ENCODE data around the gene NELL1.

NELL1 gene

DNA sequence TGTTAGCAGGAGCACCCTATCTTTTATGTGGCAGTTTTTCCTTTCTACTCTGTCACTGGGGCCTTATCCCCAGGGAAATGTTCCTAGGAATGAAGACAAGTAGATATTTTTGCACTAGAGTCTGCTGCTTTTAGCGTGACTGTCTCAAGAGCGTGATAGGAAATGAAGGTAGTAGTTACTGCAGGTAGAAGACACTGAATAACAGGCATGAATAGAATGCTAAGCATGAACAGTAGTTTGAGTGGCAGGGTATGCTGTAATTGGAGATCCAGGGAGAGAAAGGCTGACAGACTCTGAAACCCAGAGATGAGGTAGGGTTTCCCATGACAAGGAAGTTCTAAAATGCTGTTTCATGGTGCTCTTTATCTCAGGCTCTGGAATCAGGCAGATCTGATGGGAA lies 475.1 kb downstream of the NELL1 start:
- H3K36me3 ChIP-seq (ENCODE audit: control insufficient read depth, low read length): no peaks in the 10 kb centered on the region
- no peak overlapping the region for H3K4me3 ChIP-seq (ENCODE audit: low read length)
- TF ChIP-seq, protein P1, sequence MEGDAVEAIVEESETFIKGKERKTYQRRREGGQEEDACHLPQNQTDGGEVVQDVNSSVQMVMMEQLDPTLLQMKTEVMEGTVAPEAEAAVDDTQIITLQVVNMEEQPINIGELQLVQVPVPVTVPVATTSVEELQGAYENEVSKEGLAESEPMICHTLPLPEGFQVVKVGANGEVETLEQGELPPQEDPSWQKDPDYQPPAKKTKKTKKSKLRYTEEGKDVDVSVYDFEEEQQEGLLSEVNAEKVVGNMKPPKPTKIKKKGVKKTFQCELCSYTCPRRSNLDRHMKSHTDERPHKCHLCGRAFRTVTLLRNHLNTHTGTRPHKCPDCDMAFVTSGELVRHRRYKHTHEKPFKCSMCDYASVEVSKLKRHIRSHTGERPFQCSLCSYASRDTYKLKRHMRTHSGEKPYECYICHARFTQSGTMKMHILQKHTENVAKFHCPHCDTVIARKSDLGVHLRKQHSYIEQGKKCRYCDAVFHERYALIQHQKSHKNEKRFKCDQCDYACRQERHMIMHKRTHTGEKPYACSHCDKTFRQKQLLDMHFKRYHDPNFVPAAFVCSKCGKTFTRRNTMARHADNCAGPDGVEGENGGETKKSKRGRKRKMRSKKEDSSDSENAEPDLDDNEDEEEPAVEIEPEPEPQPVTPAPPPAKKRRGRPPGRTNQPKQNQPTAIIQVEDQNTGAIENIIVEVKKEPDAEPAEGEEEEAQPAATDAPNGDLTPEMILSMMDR (IDR thresholded peaks at IDR 0.05; ENCODE audit: low read depth, low read length, poor library complexity, severe bottlenecking): no peak
- no peak for TF ChIP-seq EZH2phosphoT487 (IDR thresholded peaks at IDR 0.05; ENCODE audit: borderline replicate concordance, low read length)
- no peak overlapping the region for H3K4me2 ChIP-seq (ENCODE audit: low read length)
- H3K9me3 ChIP-seq (ENCODE audit: control insufficient read depth, insufficient read depth, low read length): no peaks in the 10 kb centered on the region
- H3K27ac ChIP-seq (ENCODE audit: low read depth, low read length): no peak overlapping the region
- no peaks in the 10 kb centered on the region for H3K27me3 ChIP-seq (ENCODE audit: control insufficient read depth, low read length)
- no peaks in the 10 kb centered on the region for H3K9me2 ChIP-seq (replicated peaks; ENCODE audit: control insufficient read depth, low read length)
- no peaks in the 10 kb centered on the region for H4K20me1 ChIP-seq (ENCODE audit: control insufficient read depth, insufficient read depth, low read depth, low read length)
- H3K4me1 ChIP-seq (ENCODE audit: control insufficient read depth, low read length): no peaks in the 10 kb centered on the region
- no peaks in the 10 kb centered on the region for H3F3A ChIP-seq (ENCODE audit: control insufficient read depth, insufficient read depth)
- no peaks in the 10 kb centered on the region for H3K79me2 ChIP-seq (ENCODE audit: control insufficient read depth, low read length)

DNA sequence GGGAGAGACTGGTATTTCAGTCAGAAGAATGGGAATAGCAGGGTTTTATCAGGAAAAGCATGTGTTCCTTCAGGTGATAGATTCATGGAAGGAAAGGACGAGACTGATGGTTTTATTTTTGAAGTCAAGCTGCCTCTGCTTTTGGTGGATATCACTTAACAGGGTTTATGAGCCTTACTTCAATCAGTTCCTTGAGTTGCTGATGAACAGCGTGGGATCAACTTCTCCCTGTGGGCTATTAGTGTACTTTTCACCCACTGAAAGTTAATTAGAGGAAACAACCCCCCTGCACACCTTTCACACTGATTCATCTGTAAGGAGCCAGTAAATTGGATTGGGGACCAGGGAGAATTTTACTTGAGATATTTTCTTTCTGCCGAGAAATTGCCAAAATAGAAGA lies 479.0 kb downstream of the NELL1 start:
- H3K4me3 ChIP-seq (ENCODE audit: low read length): no peak overlapping the region
- H3K4me1 ChIP-seq (ENCODE audit: control insufficient read depth, low read length): no peaks in the 10 kb centered on the region
- H3K79me2 ChIP-seq (ENCODE audit: control insufficient read depth, low read length): no peaks in the 10 kb centered on the region
- H3K27me3 ChIP-seq (ENCODE audit: control insufficient read depth, low read length): no peaks in the 10 kb centered on the region
- H4K20me1 ChIP-seq (ENCODE audit: control insufficient read depth, insufficient read depth, low read depth, low read length): no peaks in the 10 kb centered on the region
- no peak overlapping the region for H3K4me2 ChIP-seq (ENCODE audit: low read length)
- H3K27ac ChIP-seq (ENCODE audit: low read depth, low read length): no peak overlapping the region
- no peak for TF ChIP-seq EZH2phosphoT487 (IDR thresholded peaks at IDR 0.05; ENCODE audit: borderline replicate concordance, low read length)
- TF ChIP-seq, protein P1 (IDR thresholded peaks at IDR 0.05; ENCODE audit: low read depth, low read length, poor library complexity, severe bottlenecking): no peak
- H3F3A ChIP-seq (ENCODE audit: control insufficient read depth, insufficient read depth): no peaks in the 10 kb centered on the region
- H3K36me3 ChIP-seq (ENCODE audit: control insufficient read depth, low read length): no peaks in the 10 kb centered on the region
- H3K9me3 ChIP-seq (ENCODE audit: control insufficient read depth, insufficient read depth, low read length): no peaks in the 10 kb centered on the region
- H3K9me2 ChIP-seq (replicated peaks; ENCODE audit: control insufficient read depth, low read length): no peaks in the 10 kb centered on the region

DNA sequence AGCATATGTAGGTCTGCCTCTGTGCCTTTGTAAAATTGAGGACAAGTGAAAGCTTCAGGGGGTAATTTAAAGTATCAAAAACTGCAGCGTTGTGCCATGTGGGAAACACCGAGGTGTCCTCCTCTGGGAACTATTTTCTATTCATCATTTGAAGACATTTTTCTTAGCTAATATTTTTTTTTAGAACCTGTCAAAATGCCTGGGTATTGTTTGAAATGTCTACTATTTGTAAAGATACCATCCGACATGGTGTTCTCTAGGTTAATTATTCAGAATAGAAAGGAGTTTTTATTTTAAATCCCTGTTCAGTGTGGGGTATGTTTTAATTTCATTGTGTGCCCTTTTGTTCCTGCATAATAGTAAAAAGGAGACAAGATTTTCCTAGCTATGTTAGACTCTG lies 490.8 kb downstream of the NELL1 start:
- Histone ChIP-seq H3F3A (ENCODE audit: control insufficient read depth, insufficient read depth) (no peaks in the 10 kb centered on the region), H3K4me1 (ENCODE audit: control insufficient read depth, low read length) (no peaks in the 10 kb centered on the region), H3K4me2 (ENCODE audit: low read length) (no peak overlapping the region), H3K9me2 (replicated peaks; ENCODE audit: control insufficient read depth, low read length) (no peaks in the 10 kb centered on the region), H3K79me2 (ENCODE audit: control insufficient read depth, low read length) (no peaks in the 10 kb centered on the region), H3K4me3 (ENCODE audit: low read length) (no peak overlapping the region), H3K9me3 (ENCODE audit: control insufficient read depth, insufficient read depth, low read length) (no peaks in the 10 kb centered on the region), H4K20me1 (ENCODE audit: control insufficient read depth, insufficient read depth, low read depth, low read length) (no peaks in the 10 kb centered on the region), H3K27me3 (ENCODE audit: control insufficient read depth, low read length) (no peaks in the 10 kb centered on the region), H3K27ac (ENCODE audit: low read depth, low read length) (no peak overlapping the region), H3K36me3 (ENCODE audit: control insufficient read depth, low read length) (no peaks in the 10 kb centered on the region)
- no peak for TF ChIP-seq EZH2phosphoT487 (IDR thresholded peaks at IDR 0.05; ENCODE audit: borderline replicate concordance, low read length)
- TF ChIP-seq, protein P1 (IDR thresholded peaks at IDR 0.05; ENCODE audit: low read depth, low read length, poor library complexity, severe bottlenecking): no peak

- no peaks in the 10 kb centered on the region for H3F3A ChIP-seq (ENCODE audit: control insufficient read depth, insufficient read depth)
- no peaks in the 10 kb centered on the region for H3K79me2 ChIP-seq (ENCODE audit: control insufficient read depth, low read length)
- TF ChIP-seq EZH2phosphoT487 (IDR thresholded peaks at IDR 0.05; ENCODE audit: borderline replicate concordance, low read length): no peak
- TF ChIP-seq, protein P1 (IDR thresholded peaks at IDR 0.05; ENCODE audit: low read depth, low read length, poor library complexity, severe bottlenecking): no peak
- no peak overlapping the region for H3K4me2 ChIP-seq (ENCODE audit: low read length)
- no peaks in the 10 kb centered on the region for H3K36me3 ChIP-seq (ENCODE audit: control insufficient read depth, low read length)
- no peaks in the 10 kb centered on the region for H3K27me3 ChIP-seq (ENCODE audit: control insufficient read depth, low read length)
- no peak overlapping the region for H3K4me3 ChIP-seq (ENCODE audit: low read length)
- H3K27ac ChIP-seq (ENCODE audit: low read depth, low read length): no peak overlapping the region
- no peaks in the 10 kb centered on the region for H3K9me3 ChIP-seq (ENCODE audit: control insufficient read depth, insufficient read depth, low read length)
- no peaks in the 10 kb centered on the region for H3K9me2 ChIP-seq (replicated peaks; ENCODE audit: control insufficient read depth, low read length)
- no peaks in the 10 kb centered on the region for H3K4me1 ChIP-seq (ENCODE audit: control insufficient read depth, low read length)
- no peaks in the 10 kb centered on the region for H4K20me1 ChIP-seq (ENCODE audit: control insufficient read depth, insufficient read depth, low read depth, low read length)
Observed at GRCh38 chr11:21169639-21170038, 500.3 kb downstream of the NELL1 start.
